Stimulated activated CD8-positive, alpha-beta memory T cell treated with anti-CD3 and anti-CD28 coated beads, Interleukin-15, amount 100 ng/mL, for 1 hour (primary cell): ENCODE measurements around the gene CAVIN4.

ENCODE experiments used
- DNase-seq: peaks from one replicate; pipeline ENCODE4 v3.0.0-alpha.2; 2020; ENCODE audit warnings: low read depth

Gene CAVIN4

GRCh38 chr9:100590481-100590880, 12.6 kb downstream of the CAVIN4 start:
- DNase-seq, result no peak

GRCh38 chr9:100591139-100591538, 13.3 kb downstream of the CAVIN4 start:
- DNase-seq, result no peak

GRCh38 chr9:100591639-100592412, 13.9 kb downstream of the CAVIN4 start:
- DNase-seq, result no peak

- no peak for DNase-seq
These were observed 17.7 kb downstream of the CAVIN4 start for GRCh38 chr9:100595391-100596199.

GRCh38 chr9:100597236-100597635, 19.4 kb downstream of the CAVIN4 start:
- DNase-seq, result no peak

DNA sequence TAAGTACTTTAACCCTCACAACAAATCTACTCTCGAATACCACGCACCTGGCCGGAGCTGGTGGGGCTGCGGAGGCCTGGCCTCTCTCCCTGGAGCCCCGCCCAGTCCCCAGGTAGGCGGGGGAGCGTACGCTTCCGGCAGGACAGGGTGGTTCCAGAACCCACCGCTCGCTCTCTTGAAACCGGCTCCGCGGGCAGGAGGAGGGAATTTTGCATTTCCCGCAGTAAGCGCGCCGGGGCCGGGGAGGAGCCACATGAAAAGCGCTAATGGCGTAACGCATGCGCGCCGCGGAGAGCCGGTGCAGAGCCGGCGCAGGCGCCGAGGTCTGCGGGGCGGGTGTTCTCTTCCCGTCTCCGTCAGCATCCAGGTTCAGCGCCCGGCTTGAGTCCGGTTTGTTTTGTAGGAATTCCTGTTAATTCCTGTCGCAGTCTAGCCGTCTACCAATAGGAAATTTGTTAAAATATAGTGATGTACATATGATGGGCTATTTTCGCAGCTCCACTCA, 20.8 kb downstream of the CAVIN4 start:
- DNase-seq, result peak; percentile 59

GRCh38 chr9:100600521-100601079, 22.7 kb downstream of the CAVIN4 start:
- no peak for DNase-seq

- DNase-seq, result no peak
These were observed 23.3 kb downstream of the CAVIN4 start for GRCh38 chr9:100601216-100601615.

DNA sequence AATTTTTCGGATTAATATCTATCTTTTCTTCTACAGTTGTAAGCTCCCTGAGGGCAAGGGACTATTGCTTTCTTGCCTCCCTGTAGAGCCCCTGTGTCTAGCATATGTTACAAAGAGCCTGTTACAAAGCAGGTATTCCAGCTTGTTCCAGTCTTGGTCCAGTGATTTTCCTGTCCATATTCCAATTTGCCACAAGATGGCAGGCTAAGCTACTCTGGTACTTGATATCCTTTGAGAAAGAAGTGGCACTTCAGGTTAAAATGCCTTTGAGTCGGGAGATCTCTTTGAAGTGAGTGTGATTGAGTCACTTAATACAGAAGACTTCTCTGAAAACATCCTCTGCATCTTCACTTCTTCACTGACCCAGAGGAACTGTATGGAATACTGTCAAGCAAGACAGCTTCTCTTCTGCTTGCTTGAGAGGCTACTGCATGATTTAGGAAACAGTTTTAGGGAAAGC, 24.5 kb downstream of the CAVIN4 start:
- no peak for DNase-seq

DNA sequence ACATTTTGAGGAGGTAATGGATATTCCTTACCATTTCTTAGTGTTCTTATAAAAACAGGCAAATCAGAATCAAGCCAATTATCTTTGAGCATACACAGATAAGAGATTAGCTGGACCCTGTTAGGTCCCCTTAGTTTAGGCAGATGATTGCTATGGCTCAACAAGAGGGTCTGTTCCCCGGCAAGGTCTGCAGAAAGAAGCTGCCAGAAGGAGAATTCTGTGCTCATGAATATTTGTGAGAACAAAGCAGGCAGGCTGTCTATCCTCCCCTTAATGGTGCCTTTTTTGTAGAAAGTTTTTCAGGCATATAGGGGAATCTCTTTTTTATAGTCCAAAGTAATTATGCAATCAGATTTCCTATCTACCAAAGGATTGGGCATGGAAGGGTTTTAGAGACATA, 27.5 kb downstream of the CAVIN4 start:
- no peak for DNase-seq

DNA sequence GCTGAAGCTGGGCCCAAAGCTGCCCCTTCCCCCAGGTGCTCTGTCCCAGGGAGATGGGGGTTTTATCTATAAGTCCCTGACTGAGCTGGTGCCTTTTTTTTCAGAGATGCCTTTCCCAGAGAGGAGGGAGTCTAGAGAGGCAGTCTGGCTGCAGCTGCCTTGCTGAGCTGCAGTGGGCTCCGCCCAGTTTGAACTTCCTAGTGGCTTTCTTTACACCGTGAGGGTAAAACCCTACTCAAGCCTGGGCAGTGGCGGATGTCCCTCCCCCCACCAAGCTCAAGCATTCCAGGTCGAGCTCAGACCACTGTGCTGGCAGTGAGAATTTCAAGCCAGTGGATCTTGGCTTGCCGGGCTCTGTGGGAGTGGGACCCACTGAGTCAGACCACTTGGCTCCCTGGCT, 41.3 kb downstream of the CAVIN4 start:
- no peak for DNase-seq

- no peak for DNase-seq
These were observed 41.8 kb downstream of the CAVIN4 start for GRCh38 chr9:100619665-100620064.

DNA sequence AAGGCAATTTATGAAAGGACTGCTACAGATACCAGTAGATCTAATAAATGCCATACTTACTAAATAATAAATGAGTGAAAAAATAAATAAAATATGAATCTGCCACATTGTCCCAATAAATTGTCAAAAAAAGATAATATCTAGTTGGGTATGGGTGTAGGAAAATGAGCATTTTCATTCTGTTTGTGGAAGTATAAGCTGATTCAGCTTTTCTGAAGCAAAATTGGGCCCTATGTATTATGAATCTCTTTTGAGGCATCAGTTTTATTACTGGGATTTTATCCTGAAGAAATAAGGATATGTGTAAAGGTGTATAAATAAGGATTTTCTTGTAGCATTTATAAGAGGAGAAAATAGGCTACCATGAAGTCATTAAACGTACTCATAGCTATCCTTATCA, 46.1 kb downstream of the CAVIN4 start:
- no peak for DNase-seq

DNA sequence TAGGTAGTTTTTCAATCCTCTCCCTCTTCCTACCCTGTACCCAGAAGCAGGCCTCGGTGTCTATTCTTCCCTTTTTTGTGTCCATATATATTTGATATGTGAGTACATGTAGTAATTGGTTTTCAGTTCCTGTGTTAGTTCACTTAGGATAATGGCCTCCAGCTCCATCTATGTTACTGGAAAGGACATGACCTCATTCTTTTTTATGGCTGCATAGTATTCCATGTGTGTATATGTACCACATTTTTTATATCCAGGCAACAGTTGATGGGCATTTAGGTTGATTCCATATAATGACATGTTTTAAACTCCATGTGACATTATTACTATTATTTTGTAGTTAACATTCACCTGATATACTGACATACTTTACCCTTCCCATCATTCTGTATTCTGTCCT, 49.1 kb downstream of the CAVIN4 start:
- DNase-seq, result no peak

- no peak for DNase-seq
These were observed 59.9 kb downstream of the CAVIN4 start for GRCh38 chr9:100637787-100638186.
